CD8-positive, alpha-beta memory T cell (primary cell): ENCODE measurements around the gene ARHGAP26. TPM values are rescaled to one million over a fixed set of nuclear protein-coding genes. Genes with fewer than 3 reads are reported as not detected.

Source experiments
- CTCF ChIA-PET: fragments of 350-600 bp; sonication (Branson Sonifier 250); formaldehyde crosslinking; loops from one replicate; lab custom pipeline; 2021; ENCODE audit warnings: antibody characterized with exemption; lab: Charles Lee
- POLR2A ChIA-PET: fragments of 350-600 bp; sonication (Branson Sonifier 250); formaldehyde crosslinking; loops from one replicate; lab custom pipeline; 2021; ENCODE audit warnings: antibody characterized with exemption; lab: Charles Lee
- DNase-seq, 5 donors: peaks; one replicate each; pipeline versions ENCODE4 v3.0.0 to v3.0.0-alpha.2; 2020 to 2022; ENCODE audit warnings: mixed read lengths in 1 of 5
- H3K27ac ChIP-seq: one replicate; pipeline ENCODE4 v1.7.0; 2013; ENCODE audit warnings: low read depth, mild to moderate bottlenecking, low read length, moderate library complexity
- H3K27me3 ChIP-seq: 2 replicates; pipeline ENCODE4 v1.7.0; 2013; ENCODE audit warnings: low read length, mild to moderate bottlenecking; ENCODE audit not compliant: insufficient read depth, poor library complexity, severe bottlenecking
- H3K36me3 ChIP-seq: 2 replicates; pipeline ENCODE4 v1.7.0; 2013; ENCODE audit warnings: mild to moderate bottlenecking, low read length, moderate library complexity; ENCODE audit not compliant: insufficient read depth
- H3K4me1 ChIP-seq: 2 replicates; pipeline ENCODE4 v1.7.0; 2013; ENCODE audit warnings: mild to moderate bottlenecking, low read length, moderate library complexity; ENCODE audit not compliant: insufficient read depth
- H3K4me3 ChIP-seq: 2 replicates; pipeline ENCODE4 v1.7.0; 2013; ENCODE audit warnings: mild to moderate bottlenecking, low read length
- H3K9me3 ChIP-seq: 2 replicates; pipeline ENCODE4 v1.7.0; 2013; ENCODE audit warnings: mild to moderate bottlenecking, low read length
- H3K27ac Mint-ChIP-seq, 8 donors: one replicate each; pipeline ENCODE4 v1.8.0; 2020 to 2021; ENCODE audit warnings: mixed read lengths in 8 of 8, mild to moderate bottlenecking in 6 of 8, inconsistent platforms in 3 of 8, moderate library complexity in 3 of 8
- H3K27me3 Mint-ChIP-seq, 2 donors: one replicate each; pipeline ENCODE4 v1.8.0; 2020 to 2021; ENCODE audit warnings: mixed read lengths in 2 of 2, mild to moderate bottlenecking in 1 of 2, moderate library complexity in 1 of 2
- H3K36me3 Mint-ChIP-seq, 3 donors: one replicate each; pipeline ENCODE4 v1.8.0; 2020 to 2021; ENCODE audit warnings: mixed read lengths in 3 of 3, inconsistent platforms in 1 of 3, mild to moderate bottlenecking in 1 of 3
- H3K4me1 Mint-ChIP-seq, 3 donors: one replicate each; pipeline ENCODE4 v1.8.0; 2020 to 2021; ENCODE audit warnings: mixed read lengths in 3 of 3, inconsistent platforms in 1 of 3, mild to moderate bottlenecking in 1 of 3
- H3K4me3 Mint-ChIP-seq, 7 donors: one replicate each; pipeline ENCODE4 v1.8.0; 2020 to 2021; ENCODE audit warnings: mixed read lengths in 7 of 7, mild to moderate bottlenecking in 6 of 7, moderate library complexity in 4 of 7, inconsistent platforms in 2 of 7
- H3K9me3 Mint-ChIP-seq, 5 donors: one replicate each; pipeline ENCODE4 v1.8.0; 2020 to 2022; ENCODE audit warnings: mixed read lengths in 5 of 5, mild to moderate bottlenecking in 3 of 5, moderate library complexity in 2 of 5, inconsistent platforms in 1 of 5
- polyA plus RNA-seq: library from polyadenylated mRNA; unstranded; fragments of 300-500 nt; fragmentation: Illumina TruSeq; gene quantifications from one replicate; pipeline ENCODE4 v1.2.3, GENCODE V29; 2021
- total RNA-seq, 2 experiments: library from RNA; stranded (reverse); gene quantifications; one replicate each; pipeline ENCODE4 v1.2.3, GENCODE V29; 2021

ARHGAP26 gene
- total and polyA plus RNA-seq, 3 experiments from 2014 or later: 16.7 to 37.1 (median 19.7) TPM

DNA sequence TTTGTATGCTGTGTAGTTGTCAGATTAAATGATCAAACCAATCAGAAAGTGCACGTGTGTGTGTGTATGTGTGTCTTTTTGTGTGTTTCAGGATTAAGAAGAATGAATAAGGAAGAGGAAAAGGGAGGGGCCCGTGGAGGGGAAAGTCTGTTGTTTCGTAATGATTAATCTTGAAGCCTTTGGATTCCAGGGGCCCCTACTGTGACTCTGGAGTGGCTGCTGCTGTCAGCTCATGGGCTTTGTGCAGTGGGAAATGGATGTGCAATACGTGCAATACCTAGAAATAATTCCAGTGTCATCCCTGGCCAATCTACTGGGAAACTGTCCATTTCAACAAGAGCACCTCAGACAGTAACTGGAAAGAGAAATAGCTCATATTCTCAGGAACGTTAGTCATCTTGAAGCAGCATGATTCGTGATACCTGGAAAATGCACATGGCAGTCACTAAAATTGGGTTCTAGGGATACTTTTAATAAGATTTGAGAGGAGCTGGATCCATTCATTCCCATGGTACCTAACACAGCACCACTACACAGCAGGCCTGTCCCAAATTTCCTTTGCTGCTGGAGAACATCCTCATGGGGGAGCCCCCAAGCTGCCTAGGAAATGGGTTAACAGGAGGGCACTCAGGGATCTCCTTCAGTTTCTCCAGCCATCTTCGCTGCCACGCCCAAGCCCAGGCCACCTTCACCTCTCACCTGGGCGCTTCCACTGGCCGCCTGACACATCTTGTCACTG is 447.1 kb downstream of the ARHGAP26 start:
- H3K4me1 Mint-ChIP-seq: peaks cover 53 to 70% (median 56%) of the 10 kb centered on the region in 3 donors
- no peaks in the 10 kb centered on the region for H3K9me3 Mint-ChIP-seq
- H3K27ac Mint-ChIP-seq: peak overlapping the region in 7 of 8 donors; percentile 56 to 98 (median 86)
- ChIA-PET POLR2A (no interaction called here), CTCF (interaction anchor here (1.2 kb wide), 1 partner anchor 8 kb away, joined by 3 read pairs; no protein-coding TSS in a partner anchor)
- Histone ChIP-seq H3K4me1 (peaks cover 10% of the 10 kb centered on the region), H3K9me3 (no peaks in the 10 kb centered on the region), H3K27me3 (no peaks in the 10 kb centered on the region), H3K36me3 (no peaks in the 10 kb centered on the region), H3K4me3 (no peak overlapping the region), H3K27ac (peak overlapping the region; percentile 14)
- no peak for DNase-seq
- no peaks in the 10 kb centered on the region for H3K27me3 Mint-ChIP-seq
- peaks cover 4 to 45% (median 7%) of the 10 kb centered on the region in 3 donors for H3K36me3 Mint-ChIP-seq
- H3K4me3 Mint-ChIP-seq: no peak overlapping the region

- Histone ChIP-seq H3K4me3 (no peak overlapping the region), H3K27ac (peak overlapping the region; percentile 14), H3K36me3 (no peaks in the 10 kb centered on the region), H3K4me1 (peaks cover 15% of the 10 kb centered on the region), H3K27me3 (no peaks in the 10 kb centered on the region), H3K9me3 (no peaks in the 10 kb centered on the region)
- Mint-ChIP-seq H3K9me3 (no peaks in the 10 kb centered on the region), H3K27ac (peak overlapping the region; percentile 47 to 98 (median 81)), H3K4me1 (peaks cover 58 to 73% (median 61%) of the 10 kb centered on the region in 3 donors), H3K4me3 (no peak overlapping the region), H3K36me3 (peaks cover 4 to 43% (median 7%) of the 10 kb centered on the region in 3 donors), H3K27me3 (no peaks in the 10 kb centered on the region)
- DNase-seq: no peak
- CTCF ChIA-PET: interaction anchor here (1.2 kb wide), 1 partner anchor 9 kb away, joined by 3 read pairs; no protein-coding TSS in a partner anchor
- POLR2A ChIA-PET: no interaction called here
These were observed 447.6 kb downstream of the ARHGAP26 start for GRCh38 chr5:143217804-143218160.

GRCh38 chr5:143218517-143219170 is 448.5 kb downstream of the ARHGAP26 start:
- ChIA-PET CTCF (no interaction called here), POLR2A (no interaction called here)
- Histone ChIP-seq H3K4me3 (no peak overlapping the region), H3K9me3 (no peaks in the 10 kb centered on the region), H3K36me3 (no peaks in the 10 kb centered on the region), H3K27me3 (no peaks in the 10 kb centered on the region), H3K27ac (peak overlapping the region; percentile 14), H3K4me1 (peaks cover 24% of the 10 kb centered on the region)
- Mint-ChIP-seq H3K9me3 (no peaks in the 10 kb centered on the region), H3K27ac (peak overlapping the region; percentile 47 to 98 (median 81)), H3K4me3 (no peak overlapping the region), H3K27me3 (no peaks in the 10 kb centered on the region), H3K4me1 (peaks cover 63 to 74% (median 63%) of the 10 kb centered on the region in 3 donors), H3K36me3 (peaks cover 4 to 37% (median 7%) of the 10 kb centered on the region in 3 donors)
- DNase-seq: peak in 1 of 5 donors; percentile 53

DNA sequence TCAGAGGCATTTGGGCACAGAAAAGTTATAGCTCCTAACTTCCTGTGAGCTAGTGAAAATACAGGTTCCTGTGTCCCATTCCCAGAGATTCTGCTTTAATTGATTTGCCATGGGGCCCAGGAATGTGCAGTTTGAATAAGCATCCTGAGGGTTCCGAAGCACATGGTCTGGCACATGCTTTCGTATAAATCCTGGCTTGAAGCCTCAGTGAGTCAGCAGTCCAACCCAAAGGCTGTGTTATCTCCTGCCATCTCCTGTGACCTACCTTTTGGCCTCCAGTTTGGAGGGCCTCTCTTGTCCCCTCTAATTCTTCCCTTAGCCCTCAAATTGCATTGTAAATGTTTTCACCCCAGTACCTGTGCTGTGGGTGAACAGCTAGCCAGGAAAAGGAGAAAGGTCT is 449.5 kb downstream of the ARHGAP26 start:
- H3K9me3 ChIP-seq: no peaks in the 10 kb centered on the region
- peaks cover 69 to 79% (median 69%) of the 10 kb centered on the region in 3 donors for H3K4me1 Mint-ChIP-seq
- H3K27me3 ChIP-seq: no peaks in the 10 kb centered on the region
- H3K4me1 ChIP-seq: peaks cover 32% of the 10 kb centered on the region
- no peak overlapping the region for H3K27ac ChIP-seq
- H3K27ac Mint-ChIP-seq: peak overlapping the region; percentile 41 to 99 (median 98)
- no peak for DNase-seq
- CTCF ChIA-PET: interaction anchor here (0.8 kb wide), 1 partner anchor 11 kb away, joined by 3 read pairs; no protein-coding TSS in a partner anchor
- H3K4me3 ChIP-seq: no peak overlapping the region
- H3K36me3 ChIP-seq: no peaks in the 10 kb centered on the region
- H3K4me3 Mint-ChIP-seq: no peak overlapping the region
- POLR2A ChIA-PET: interaction anchor here (0.5 kb wide), 1 partner anchor 8 kb away, joined by 6 read pairs; no protein-coding TSS in a partner anchor
- H3K27me3 Mint-ChIP-seq: no peaks in the 10 kb centered on the region
- peaks cover 4 to 34% (median 8%) of the 10 kb centered on the region in 3 donors for H3K36me3 Mint-ChIP-seq
- no peaks in the 10 kb centered on the region for H3K9me3 Mint-ChIP-seq

- Mint-ChIP-seq H3K4me3 (peak overlapping the region in 4 of 7 donors; percentile 13 to 52 (median 20)), H3K27me3 (no peaks in the 10 kb centered on the region), H3K36me3 (peaks cover 4 to 26% (median 11%) of the 10 kb centered on the region in 3 donors), H3K27ac (peak overlapping the region; percentile 94 to 99 (median 98)), H3K4me1 (peaks cover 72 to 80% (median 75%) of the 10 kb centered on the region in 3 donors), H3K9me3 (no peaks in the 10 kb centered on the region)
- H3K27ac ChIP-seq: no peak overlapping the region
- CTCF ChIA-PET: no interaction called here
- no peak for DNase-seq
- POLR2A ChIA-PET: no interaction called here
- H3K4me3 ChIP-seq: no peak overlapping the region
- no peaks in the 10 kb centered on the region for H3K9me3 ChIP-seq
- no peaks in the 10 kb centered on the region for H3K27me3 ChIP-seq
- H3K4me1 ChIP-seq: peaks cover 32% of the 10 kb centered on the region
- H3K36me3 ChIP-seq: no peaks in the 10 kb centered on the region
These were observed 450.6 kb downstream of the ARHGAP26 start for GRCh38 chr5:143220748-143221251.

GRCh38 chr5:143222287-143223231 is 452.4 kb downstream of the ARHGAP26 start:
- Mint-ChIP-seq H3K4me1 (peaks cover 69 to 79% (median 70%) of the 10 kb centered on the region in 3 donors), H3K27ac (peak overlapping the region; percentile 94 to 99 (median 98)), H3K36me3 (peaks cover 0 to 16% (median 7%) of the 10 kb centered on the region in 3 donors), H3K27me3 (no peaks in the 10 kb centered on the region), H3K4me3 (peak overlapping the region; percentile 40 to 83 (median 54)), H3K9me3 (no peaks in the 10 kb centered on the region)
- peak overlapping the region; percentile 97 for H3K27ac ChIP-seq
- no peaks in the 10 kb centered on the region for H3K9me3 ChIP-seq
- peak overlapping the region; percentile 27 for H3K4me3 ChIP-seq
- H3K4me1 ChIP-seq: peaks cover 32% of the 10 kb centered on the region
- POLR2A ChIA-PET: interaction anchor here (0.7 to 1.3 kb wide), 2 partner anchors 182 to 214 kb away, joined by 3 read pairs; no protein-coding TSS in a partner anchor
- H3K27me3 ChIP-seq: no peaks in the 10 kb centered on the region
- DNase-seq: peak; percentile 17 to 88 (median 59)
- no peaks in the 10 kb centered on the region for H3K36me3 ChIP-seq
- CTCF ChIA-PET: interaction anchor here (1.3 to 1.5 kb wide), 3 partner anchors 8 to 181 kb away, joined by 4 read pairs; partner anchors contain the start of gene NR3C1

DNA sequence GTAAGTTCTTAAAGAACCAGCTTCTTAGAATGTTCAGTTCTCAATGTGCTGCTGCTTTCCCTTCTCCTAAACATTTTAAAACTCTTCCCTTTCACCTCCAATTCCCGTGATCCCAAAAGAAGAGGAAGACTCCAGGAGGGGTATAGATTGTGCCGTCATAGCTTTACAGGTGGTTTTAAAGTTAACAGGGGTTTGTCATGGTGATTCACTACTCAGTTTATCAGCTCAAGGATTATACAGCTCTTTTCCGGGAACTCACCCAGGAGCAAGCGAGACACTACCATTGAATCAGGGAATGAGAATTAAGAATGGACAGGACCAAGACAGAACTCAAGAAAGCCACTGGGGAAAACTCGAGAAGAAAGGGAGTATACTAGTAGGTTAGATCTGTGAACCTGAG is 454.5 kb downstream of the ARHGAP26 start:
- Mint-ChIP-seq H3K4me3 (peak overlapping the region in 1 of 7 donors; percentile 33), H3K4me1 (peaks cover 65 to 80% (median 73%) of the 10 kb centered on the region in 3 donors), H3K36me3 (peaks cover 0 to 8% (median 4%) of the 10 kb centered on the region in 3 donors), H3K9me3 (no peaks in the 10 kb centered on the region), H3K27ac (peak overlapping the region; percentile 81 to 99 (median 98)), H3K27me3 (no peaks in the 10 kb centered on the region)
- ChIA-PET CTCF (interaction anchor here (1.3 to 2.0 kb wide), 3 partner anchors 28 to 569 kb away, joined by 3 to 10 read pairs (median 4); partner anchors contain the start of gene NR3C1), POLR2A (no interaction called here)
- Histone ChIP-seq H3K4me1 (peaks cover 44% of the 10 kb centered on the region), H3K9me3 (no peaks in the 10 kb centered on the region), H3K27me3 (no peaks in the 10 kb centered on the region), H3K4me3 (no peak overlapping the region), H3K27ac (no peak overlapping the region), H3K36me3 (no peaks in the 10 kb centered on the region)
- DNase-seq: no peak
